Measurements from ENCODE around the gene KRTAP2-4. TPM values are rescaled to one million over a fixed set of nuclear protein-coding genes. Genes with fewer than 3 reads are reported as not detected.

KRTAP2-4 gene
- total and polyA plus RNA-seq, 2 of the 13 experiments (the other 11 are each of a cell fraction or from before 2014, with no cell fraction given), result not detected

DNA sequence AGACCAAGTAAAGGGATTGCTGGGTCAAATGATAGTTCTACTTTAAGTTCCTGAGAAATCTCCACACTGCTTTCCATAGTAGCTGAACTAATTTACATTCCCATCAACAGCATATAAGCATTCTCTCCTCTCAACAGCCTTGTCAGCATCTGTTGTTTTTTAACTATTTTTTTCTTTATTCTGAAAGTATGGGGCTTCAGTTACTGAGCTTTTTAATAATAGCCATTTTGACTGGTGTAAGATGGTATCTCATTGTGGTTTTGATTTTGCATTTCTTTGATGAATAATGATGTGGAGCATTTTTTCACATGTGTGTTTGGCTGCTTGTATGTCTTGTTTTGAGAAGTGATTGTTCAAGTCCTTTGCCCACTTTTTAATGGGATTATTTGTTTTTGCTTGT, 13.1 kb downstream of the KRTAP2-4 start:
- intact Hi-C loops (cut with micrococcal nuclease; ENCODE audit: unreplicated experiment) (no loop called here), in situ Hi-C loops (cut with HindIII; ENCODE audit: extremely low pct_ligation_motif_present, low pct_unique_long_range_greater_than_20kb) (loop anchor here (10.0 kb wide), 1 partner anchor 98 kb away; no protein-coding TSS in a partner anchor)
- no peak for TF ChIP-seq TCF7 (IDR thresholded peaks at IDR 0.05; ENCODE audit: low read depth)
- no peak for TF ChIP-seq ZSCAN29 (CRISPR knock-in tag; conservative IDR thresholded peaks at IDR 0.05)
- no peak for TF ChIP-seq ATF7 (IDR thresholded peaks at IDR 0.05)
- TF ChIP-seq ATF7 (CRISPR knock-in tag; IDR thresholded peaks at IDR 0.05), result no peak
- POLR2A ChIA-PET, result no interaction called here
- Histone ChIP-seq H3K27me3 (ENCODE audit: control insufficient read depth in 1 of 2, insufficient read depth in 2 of 2, low read length in 2 of 2) (no peaks in the 10 kb centered on the region), H3K4me1 (ENCODE audit: insufficient read depth, low read length) (peaks cover 17% of the 10 kb centered on the region), H3K27ac (ENCODE audit: extremely low read length, insufficient read depth, low read length) (no peak overlapping the region), H3K79me2 (ENCODE audit: insufficient read depth, low read length) (no peaks in the 10 kb centered on the region), H2AFZ (ENCODE audit: low read length) (no peak overlapping the region), H3K4me3 (replicated peaks in 1 of 3; ENCODE audit: insufficient read depth in 1 of 3, low read depth in 2 of 3, low read length in 3 of 3) (no peak overlapping the region), H3K36me3 (replicated peaks in 1 of 2; ENCODE audit: control insufficient read depth in 1 of 2, insufficient read depth in 2 of 2, low read length in 2 of 2) (no peaks in the 10 kb centered on the region), H4K20me1 (ENCODE audit: insufficient read depth, low read length) (no peaks in the 10 kb centered on the region), H3K4me2 (ENCODE audit: low read depth, low read length) (no peak overlapping the region), H3K9me3 (ENCODE audit: low read length) (no peaks in the 10 kb centered on the region), H3K9ac (ENCODE audit: insufficient read depth, low read depth, low read length) (no peak overlapping the region)
- no TSS peak for BruUV-seq (replicated peaks)
- CTCF ChIA-PET (ENCODE audit: low intra/inter-chr PET ratio, low total read pairs), result no interaction called here
- ATAC-seq (no peak), DNase-seq (ENCODE audit: low spot score) (no peak), FAIRE-seq (no peak)

DNA sequence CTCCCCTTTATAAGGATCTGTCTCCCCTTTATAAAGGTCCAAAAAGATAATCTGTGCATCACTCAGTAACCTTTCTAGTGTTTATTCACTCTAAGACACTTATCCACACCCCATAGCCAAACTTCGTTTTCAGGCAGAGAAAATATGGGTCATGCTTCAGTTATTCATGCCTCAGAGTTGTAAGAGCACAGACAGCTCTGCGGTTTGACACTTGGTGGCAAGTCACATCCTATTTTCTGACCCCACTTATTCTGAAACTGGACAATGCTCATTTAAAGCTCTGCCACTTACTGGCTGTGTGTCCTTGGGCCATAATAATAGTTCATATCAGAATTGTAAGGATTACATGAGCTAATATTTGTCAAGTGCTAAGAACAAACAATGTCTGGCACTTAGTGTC, 16.6 kb downstream of the KRTAP2-4 start:
- H3K4me3 ChIP-seq (replicated peaks in 1 of 3; ENCODE audit: insufficient read depth in 1 of 3, low read depth in 2 of 3, low read length in 3 of 3), result no peak overlapping the region
- ATAC-seq (no peak; the same call in 2 of the 3 replicates), FAIRE-seq (no peak), DNase-seq (ENCODE audit: low spot score) (peak; percentile 63)
- H3K9me3 ChIP-seq (ENCODE audit: low read length), result no peaks in the 10 kb centered on the region
- no peak overlapping the region for H3K9ac ChIP-seq (ENCODE audit: insufficient read depth, low read depth, low read length)
- no peak overlapping the region for H2AFZ ChIP-seq (ENCODE audit: low read length)
- TF ChIP-seq EP300 (IDR thresholded peaks at IDR 0.05; ENCODE audit: low read depth in 2 of 2, low read length in 2 of 2) (peak in 1 of 2 experiments; percentile 9; a peak in 1 of 4 replicates), EP300 (CRISPR knock-in tag; IDR thresholded peaks at IDR 0.05; ENCODE audit: borderline replicate concordance) (no peak), SRSF4 (IDR thresholded peaks at IDR 0.05; ENCODE audit: low read depth, low read length, poor library complexity, severe bottlenecking) (no peak), PTBP1 (IDR thresholded peaks at IDR 0.05; ENCODE audit: low read depth, low read length, poor library complexity, severe bottlenecking) (no peak)
- TF ChIP-seq, protein P1, sequence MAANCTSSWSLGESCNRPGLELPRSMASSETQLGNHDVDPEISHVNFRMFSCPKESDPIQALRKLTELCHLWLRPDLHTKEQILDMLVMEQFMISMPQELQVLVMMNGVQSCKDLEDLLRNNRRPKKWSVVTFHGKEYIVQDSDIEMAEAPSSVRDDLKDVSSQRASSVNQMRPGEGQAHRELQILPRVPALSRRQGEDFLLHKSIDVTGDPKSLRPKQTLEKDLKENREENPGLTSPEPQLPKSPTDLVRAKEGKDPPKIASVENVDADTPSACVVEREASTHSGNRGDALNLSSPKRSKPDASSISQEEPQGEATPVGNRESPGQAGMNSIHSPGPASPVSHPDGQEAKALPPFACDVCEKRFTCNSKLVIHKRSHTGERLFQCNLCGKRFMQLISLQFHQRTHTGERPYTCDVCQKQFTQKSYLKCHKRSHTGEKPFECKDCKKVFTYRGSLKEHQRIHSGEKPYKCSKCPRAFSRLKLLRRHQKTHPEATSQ (CRISPR knock-in tag; IDR thresholded peaks at IDR 0.05; ENCODE audit: borderline replicate concordance), result no peak
- no peaks in the 10 kb centered on the region for H3K79me2 ChIP-seq (ENCODE audit: insufficient read depth, low read length)
- peaks cover 17% of the 10 kb centered on the region for H3K4me1 ChIP-seq (ENCODE audit: insufficient read depth, low read length)
- peak overlapping the region; percentile 41; the same call in 1 of the 2 replicates for H3K4me2 ChIP-seq (ENCODE audit: low read depth, low read length)
- no peaks in the 10 kb centered on the region for H3K36me3 ChIP-seq (replicated peaks in 1 of 2; ENCODE audit: control insufficient read depth in 1 of 2, insufficient read depth in 2 of 2, low read length in 2 of 2)
- ChIA-PET POLR2A (no interaction called here), CTCF (ENCODE audit: low intra/inter-chr PET ratio, low total read pairs) (no interaction called here)
- no TSS peak for BruUV-seq (replicated peaks)
- intact Hi-C loops (cut with micrococcal nuclease; ENCODE audit: unreplicated experiment) (loop anchor here (10.0 kb wide), 1 partner anchor 144 kb away; no protein-coding TSS in a partner anchor), in situ Hi-C loops (cut with HindIII; ENCODE audit: extremely low pct_ligation_motif_present, low pct_unique_long_range_greater_than_20kb) (no loop called here)
- 10% methylated on average over 2 of the region's 2 CpGs for WGBS (ENCODE audit: low lambda C conversion rate)
- H3K27me3 ChIP-seq (ENCODE audit: control insufficient read depth in 1 of 2, insufficient read depth in 2 of 2, low read length in 2 of 2), result no peaks in the 10 kb centered on the region
- no peaks in the 10 kb centered on the region for H4K20me1 ChIP-seq (ENCODE audit: insufficient read depth, low read length)
- peak overlapping the region; percentile 19 for H3K27ac ChIP-seq (ENCODE audit: extremely low read length, insufficient read depth, low read length)

Measured in HepG2 (cell line).